ENCODE results near the gene SYTL5.

GRCh38 chrX:38079463-38079862 lies 73.1 kb downstream of the SYTL5 start:
- no peak for TF ChIP-seq CTCF (IDR thresholded peaks at IDR 0.05; ENCODE audit: insufficient read depth, low read length)
- no peak for TF ChIP-seq POLR2AphosphoS5 (IDR thresholded peaks at IDR 0.05; ENCODE audit: low read depth)
- no peak for TF ChIP-seq REST (IDR thresholded peaks at IDR 0.05; ENCODE audit: insufficient replicate concordance, low read depth)

Data from HL-60 (cell line).